NB4 (cell line): ENCODE data around the gene GLDN.

Experiments
- DNase-seq: peaks from one replicate; pipeline ENCODE4 v3.0.0; 2010; ENCODE audit warnings: low read depth
- H3K4me3 ChIP-seq: one replicate; pipeline ENCODE4 v1.5.1; 2011; ENCODE audit warnings: mild to moderate bottlenecking, low read depth, low read length, moderate library complexity
- MAX ChIP-seq: IDR thresholded peaks from 2 replicates; pipeline ENCODE4 v1.6.1; 2011; ENCODE audit warnings: low read depth, low read length
- MYC ChIP-seq: IDR thresholded peaks from 2 replicates; pipeline ENCODE4 v1.6.1; 2011; ENCODE audit warnings: low read depth, low read length
- POLR2A ChIP-seq: IDR thresholded peaks from 2 replicates; pipeline ENCODE4 v1.6.1; 2011; ENCODE audit warnings: mild to moderate bottlenecking; ENCODE audit not compliant: insufficient read length; ENCODE audit errors: extremely low read depth
- TF ChIP-seq, protein P1 (sequence below): IDR thresholded peaks from one replicate; pipeline ENCODE4 v1.5.1; 2012; ENCODE audit warnings: low read depth, low read length

GLDN gene

DNA sequence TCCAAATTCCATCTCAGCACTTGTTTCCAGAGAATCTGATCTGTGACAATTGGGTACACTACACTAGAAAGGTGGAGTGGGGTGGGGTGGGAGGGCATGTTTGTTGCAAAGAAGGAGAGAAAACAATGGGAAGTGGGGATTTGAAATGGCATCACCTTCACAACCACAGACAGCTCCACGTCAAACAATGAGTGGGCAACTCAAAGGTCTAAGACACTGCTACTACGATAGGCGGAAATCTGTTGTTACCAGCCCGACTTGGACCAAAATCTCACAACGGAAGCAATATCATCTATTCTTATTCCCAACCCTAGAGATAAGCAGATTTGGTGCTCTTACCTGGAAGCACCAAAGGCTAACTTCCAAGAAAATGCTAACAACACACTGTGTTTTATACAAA lies 6.4 kb upstream of the GLDN start:
- no peak overlapping the region for H3K4me3 ChIP-seq
- TF ChIP-seq, protein P1, sequence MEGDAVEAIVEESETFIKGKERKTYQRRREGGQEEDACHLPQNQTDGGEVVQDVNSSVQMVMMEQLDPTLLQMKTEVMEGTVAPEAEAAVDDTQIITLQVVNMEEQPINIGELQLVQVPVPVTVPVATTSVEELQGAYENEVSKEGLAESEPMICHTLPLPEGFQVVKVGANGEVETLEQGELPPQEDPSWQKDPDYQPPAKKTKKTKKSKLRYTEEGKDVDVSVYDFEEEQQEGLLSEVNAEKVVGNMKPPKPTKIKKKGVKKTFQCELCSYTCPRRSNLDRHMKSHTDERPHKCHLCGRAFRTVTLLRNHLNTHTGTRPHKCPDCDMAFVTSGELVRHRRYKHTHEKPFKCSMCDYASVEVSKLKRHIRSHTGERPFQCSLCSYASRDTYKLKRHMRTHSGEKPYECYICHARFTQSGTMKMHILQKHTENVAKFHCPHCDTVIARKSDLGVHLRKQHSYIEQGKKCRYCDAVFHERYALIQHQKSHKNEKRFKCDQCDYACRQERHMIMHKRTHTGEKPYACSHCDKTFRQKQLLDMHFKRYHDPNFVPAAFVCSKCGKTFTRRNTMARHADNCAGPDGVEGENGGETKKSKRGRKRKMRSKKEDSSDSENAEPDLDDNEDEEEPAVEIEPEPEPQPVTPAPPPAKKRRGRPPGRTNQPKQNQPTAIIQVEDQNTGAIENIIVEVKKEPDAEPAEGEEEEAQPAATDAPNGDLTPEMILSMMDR: no peak
- TF ChIP-seq MYC (no peak), MAX (no peak), POLR2A (no peak)
- DNase-seq: no peak

DNA sequence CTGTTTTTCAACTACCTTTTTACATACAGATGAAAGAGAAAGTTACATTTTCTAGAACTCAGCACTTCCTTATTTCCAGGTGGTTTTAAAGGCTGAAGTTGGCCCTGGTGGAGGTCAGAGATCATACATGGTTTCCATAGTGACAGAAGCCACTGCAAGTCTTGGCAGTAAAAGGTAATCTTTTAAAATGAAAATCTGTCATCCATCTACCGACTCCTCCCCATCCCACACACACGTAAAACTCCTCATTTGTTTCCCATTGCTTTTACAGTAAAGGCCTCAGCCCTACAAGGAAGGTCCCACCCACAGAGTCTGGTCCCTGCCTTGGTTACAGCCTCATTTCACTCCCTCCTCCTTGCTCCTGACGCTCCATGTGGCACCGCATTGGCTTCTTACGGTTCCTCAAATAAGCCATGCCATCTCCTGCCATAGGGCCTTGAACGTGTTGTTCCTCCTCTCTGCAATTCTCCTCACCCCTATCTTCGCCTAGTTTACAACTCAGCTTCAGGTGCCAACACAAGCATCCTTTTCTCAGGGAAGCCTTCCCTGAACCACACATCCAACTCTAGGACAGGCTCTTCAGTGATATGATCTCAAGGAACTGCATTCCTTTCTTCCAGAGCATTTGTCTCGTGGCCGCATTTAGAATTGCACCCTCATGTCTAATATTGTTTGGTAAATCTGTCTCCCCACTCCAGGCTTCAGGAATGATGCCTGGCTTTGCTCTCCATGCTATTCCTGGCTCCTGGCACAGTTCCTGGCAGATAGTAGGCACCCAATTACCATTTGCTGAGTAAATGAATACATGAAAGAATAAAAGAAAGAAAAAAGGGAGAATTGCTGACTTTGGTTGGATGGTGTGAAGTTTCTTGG lies 5.7 kb upstream of the GLDN start:
- H3K4me3 ChIP-seq: no peak overlapping the region
- peak; percentile 30 for DNase-seq
- TF ChIP-seq MYC (no peak), POLR2A (no peak), MAX (no peak)
- TF ChIP-seq, protein P1: no peak

DNA sequence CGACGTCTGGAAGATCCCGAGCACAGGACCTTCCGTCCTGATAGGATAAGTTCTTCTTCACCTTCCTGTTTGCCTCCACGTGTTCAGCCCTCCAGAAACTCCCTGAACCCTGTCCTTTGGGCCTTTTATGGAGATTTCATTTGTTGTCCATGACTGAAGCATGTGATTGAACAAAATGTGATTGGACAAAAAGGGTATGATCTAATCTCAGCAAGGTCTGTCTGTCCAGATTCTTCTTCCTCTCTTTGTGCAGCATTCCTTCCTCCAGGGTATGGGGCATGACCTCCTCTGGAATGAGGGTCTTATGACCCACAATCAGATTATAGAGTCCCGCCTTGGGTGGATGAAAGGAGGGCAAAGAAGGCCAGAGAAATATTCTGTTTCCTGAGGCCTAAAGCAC lies 3.0 kb upstream of the GLDN start, which contains the start of gene CYP19A1:
Gene CYP19A1 (minus strand): TSS at position 101 of the 400 bp plus-strand sequence. CDS start 95,684 bp downstream, outside the sequence.
- DNase-seq: no peak
- H3K4me3 ChIP-seq: no peak within 1 kb of the TSS
- TF ChIP-seq MAX (no peak), POLR2A (no peak), MYC (no peak)
- TF ChIP-seq, protein P1: no peak

GRCh38 chr15:51342227-51342999 lies 958 bp downstream of the GLDN start:
- DNase-seq: no peak
- H3K4me3 ChIP-seq: no peak overlapping the region
- TF ChIP-seq POLR2A (no peak), MYC (no peak), MAX (no peak)
- TF ChIP-seq, protein P1: no peak

DNA sequence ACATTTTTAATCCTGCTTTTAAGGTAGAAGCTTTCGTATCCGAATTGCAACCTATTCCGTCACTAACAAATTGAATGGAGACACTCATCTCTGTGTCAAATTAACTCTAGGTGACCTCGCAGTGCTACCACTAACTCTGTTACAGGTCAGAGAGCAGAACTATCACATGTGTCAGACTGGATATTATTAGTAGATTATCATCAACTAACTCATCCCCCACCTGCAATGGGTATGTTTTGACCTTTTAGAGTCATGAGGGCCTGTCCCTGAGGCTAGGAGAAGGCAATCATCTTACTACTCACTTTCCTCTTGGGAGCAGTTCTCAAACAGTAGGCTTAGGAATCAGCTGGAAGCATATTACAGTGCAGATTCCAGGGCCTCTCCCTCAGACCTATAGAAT lies 2.0 kb downstream of the GLDN start:
- DNase-seq: no peak
- TF ChIP-seq MAX: no peak
- TF ChIP-seq, protein P1: no peak
- no peak for TF ChIP-seq MYC
- no peak for TF ChIP-seq POLR2A
- no peak overlapping the region for H3K4me3 ChIP-seq
